Measurements from ENCODE around the gene SCNN1B. TPM values are rescaled to one million over a fixed set of nuclear protein-coding genes. Genes with fewer than 3 reads are reported as not detected.

Gene SCNN1B
- total and polyA plus RNA-seq, 2 donors (not counting 1 experiment from before 2014, with no cell fraction given), result not detected

GRCh38 chr16:23257682-23258081, 44.4 kb upstream of the SCNN1B start:
- no peak for DNase-seq (ENCODE audit: low read depth in 2 of 2)
- no peaks in the 10 kb centered on the region for H3K4me1 ChIP-seq (ENCODE audit: control insufficient read depth, extremely low read depth, insufficient read depth, low read length)
- no peaks in the 10 kb centered on the region for H3K27me3 ChIP-seq (ENCODE audit: control insufficient read depth, insufficient read depth, low read length)
- H4K20me1 ChIP-seq (ENCODE audit: control insufficient read depth, extremely low read depth, insufficient read depth, low read length), result no peaks in the 10 kb centered on the region
- no peak overlapping the region for H2AFZ ChIP-seq (ENCODE audit: low read length)
- H3K9me3 ChIP-seq (ENCODE audit: control insufficient read depth, insufficient read depth, low read depth, low read length), result no peaks in the 10 kb centered on the region
- H3K27ac ChIP-seq (ENCODE audit: insufficient read depth, low read length), result no peak overlapping the region
- no peak overlapping the region for H3K4me2 ChIP-seq (ENCODE audit: extremely low read depth, insufficient read depth, low read length)
- no peak overlapping the region for H3K4me3 ChIP-seq (replicated peaks in 1 of 4; ENCODE audit: control extremely low read depth in 1 of 4, insufficient read depth in 1 of 4, low read depth in 3 of 4, low read length in 4 of 4)
- TF ChIP-seq EZH2 (IDR thresholded peaks at IDR 0.05; ENCODE audit: low read length, missing control alignments), result no peak
- TF ChIP-seq, protein P1, sequence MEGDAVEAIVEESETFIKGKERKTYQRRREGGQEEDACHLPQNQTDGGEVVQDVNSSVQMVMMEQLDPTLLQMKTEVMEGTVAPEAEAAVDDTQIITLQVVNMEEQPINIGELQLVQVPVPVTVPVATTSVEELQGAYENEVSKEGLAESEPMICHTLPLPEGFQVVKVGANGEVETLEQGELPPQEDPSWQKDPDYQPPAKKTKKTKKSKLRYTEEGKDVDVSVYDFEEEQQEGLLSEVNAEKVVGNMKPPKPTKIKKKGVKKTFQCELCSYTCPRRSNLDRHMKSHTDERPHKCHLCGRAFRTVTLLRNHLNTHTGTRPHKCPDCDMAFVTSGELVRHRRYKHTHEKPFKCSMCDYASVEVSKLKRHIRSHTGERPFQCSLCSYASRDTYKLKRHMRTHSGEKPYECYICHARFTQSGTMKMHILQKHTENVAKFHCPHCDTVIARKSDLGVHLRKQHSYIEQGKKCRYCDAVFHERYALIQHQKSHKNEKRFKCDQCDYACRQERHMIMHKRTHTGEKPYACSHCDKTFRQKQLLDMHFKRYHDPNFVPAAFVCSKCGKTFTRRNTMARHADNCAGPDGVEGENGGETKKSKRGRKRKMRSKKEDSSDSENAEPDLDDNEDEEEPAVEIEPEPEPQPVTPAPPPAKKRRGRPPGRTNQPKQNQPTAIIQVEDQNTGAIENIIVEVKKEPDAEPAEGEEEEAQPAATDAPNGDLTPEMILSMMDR (conservative IDR thresholded peaks at IDR 0.05 in 1 of 2, IDR thresholded peaks at IDR 0.05 in 1 of 2; ENCODE audit: low read depth in 1 of 2, low read length in 2 of 2), result no peak
- H3K79me2 ChIP-seq (ENCODE audit: control insufficient read depth, insufficient read depth, low read length), result no peaks in the 10 kb centered on the region
- no peaks in the 10 kb centered on the region for H3K36me3 ChIP-seq (ENCODE audit: control insufficient read depth, insufficient read depth, low read length)
- H3K9ac ChIP-seq (ENCODE audit: insufficient read depth, low read length), result no peak overlapping the region

DNA sequence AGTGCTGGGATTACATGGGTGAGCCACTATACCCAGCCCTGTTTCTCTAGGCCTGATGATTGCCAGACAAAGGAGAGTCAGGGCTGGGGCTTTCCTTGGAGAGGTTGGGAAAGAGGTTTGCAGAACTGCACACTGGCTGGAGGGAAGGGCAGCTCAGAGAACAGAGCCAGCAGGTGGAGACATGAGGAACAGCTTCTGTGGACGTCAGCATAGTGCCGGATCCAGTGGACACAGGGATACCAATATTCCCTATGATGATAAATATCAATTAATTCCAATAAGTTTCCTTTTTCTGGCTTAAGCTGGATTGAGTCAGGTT, 43.2 kb upstream of the SCNN1B start:
- Histone ChIP-seq H3K4me2 (ENCODE audit: extremely low read depth, insufficient read depth, low read length) (no peak overlapping the region), H3K27me3 (ENCODE audit: control insufficient read depth, insufficient read depth, low read length) (no peaks in the 10 kb centered on the region), H3K79me2 (ENCODE audit: control insufficient read depth, insufficient read depth, low read length) (no peaks in the 10 kb centered on the region), H3K27ac (ENCODE audit: insufficient read depth, low read length) (no peak overlapping the region), H3K36me3 (ENCODE audit: control insufficient read depth, insufficient read depth, low read length) (no peaks in the 10 kb centered on the region), H3K9me3 (ENCODE audit: control insufficient read depth, insufficient read depth, low read depth, low read length) (no peaks in the 10 kb centered on the region), H2AFZ (ENCODE audit: low read length) (no peak overlapping the region), H4K20me1 (ENCODE audit: control insufficient read depth, extremely low read depth, insufficient read depth, low read length) (no peaks in the 10 kb centered on the region), H3K4me1 (ENCODE audit: control insufficient read depth, extremely low read depth, insufficient read depth, low read length) (no peaks in the 10 kb centered on the region), H3K9ac (ENCODE audit: insufficient read depth, low read length) (no peak overlapping the region), H3K4me3 (replicated peaks in 1 of 4; ENCODE audit: control extremely low read depth in 1 of 4, insufficient read depth in 1 of 4, low read depth in 3 of 4, low read length in 4 of 4) (no peak overlapping the region)
- TF ChIP-seq EZH2 (IDR thresholded peaks at IDR 0.05; ENCODE audit: low read length, missing control alignments), result no peak
- TF ChIP-seq, protein P1 (conservative IDR thresholded peaks at IDR 0.05 in 1 of 2, IDR thresholded peaks at IDR 0.05 in 1 of 2; ENCODE audit: low read depth in 1 of 2, low read length in 2 of 2), result no peak
- DNase-seq (ENCODE audit: low read depth in 2 of 2), result no peak

DNA sequence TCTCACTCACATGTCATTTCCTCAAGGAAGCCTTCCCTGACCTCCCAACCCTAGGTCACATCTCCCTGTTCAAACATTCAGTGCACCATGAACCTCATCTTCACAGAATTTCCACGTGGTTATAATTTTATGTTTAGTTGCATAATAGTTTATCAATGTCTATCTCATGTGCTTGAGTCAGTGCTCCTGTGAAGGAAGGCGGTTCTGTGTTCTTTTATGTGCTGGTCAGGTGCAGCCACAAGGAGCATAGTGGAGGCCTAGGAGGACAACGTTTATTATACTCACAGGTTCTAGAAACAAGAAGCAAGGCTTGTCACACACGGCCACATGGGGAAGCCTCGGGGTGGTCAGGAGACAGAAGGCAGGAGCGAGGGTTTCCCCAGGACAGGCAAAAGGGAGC, 34.5 kb upstream of the SCNN1B start:
- H3K4me2 ChIP-seq (ENCODE audit: extremely low read depth, insufficient read depth, low read length), result no peak overlapping the region
- no peak for TF ChIP-seq EZH2 (IDR thresholded peaks at IDR 0.05; ENCODE audit: low read length, missing control alignments)
- H3K9ac ChIP-seq (ENCODE audit: insufficient read depth, low read length), result no peak overlapping the region
- H3K4me3 ChIP-seq (replicated peaks in 1 of 4; ENCODE audit: control extremely low read depth in 1 of 4, insufficient read depth in 1 of 4, low read depth in 3 of 4, low read length in 4 of 4), result no peak overlapping the region
- no peaks in the 10 kb centered on the region for H3K27me3 ChIP-seq (ENCODE audit: control insufficient read depth, insufficient read depth, low read length)
- no peak overlapping the region for H2AFZ ChIP-seq (ENCODE audit: low read length)
- no peak overlapping the region for H3K27ac ChIP-seq (ENCODE audit: insufficient read depth, low read length)
- H3K79me2 ChIP-seq (ENCODE audit: control insufficient read depth, insufficient read depth, low read length), result no peaks in the 10 kb centered on the region
- no peaks in the 10 kb centered on the region for H3K4me1 ChIP-seq (ENCODE audit: control insufficient read depth, extremely low read depth, insufficient read depth, low read length)
- H3K9me3 ChIP-seq (ENCODE audit: control insufficient read depth, insufficient read depth, low read depth, low read length), result no peaks in the 10 kb centered on the region
- H4K20me1 ChIP-seq (ENCODE audit: control insufficient read depth, extremely low read depth, insufficient read depth, low read length), result no peaks in the 10 kb centered on the region
- no peak for DNase-seq (ENCODE audit: low read depth in 2 of 2)
- no peaks in the 10 kb centered on the region for H3K36me3 ChIP-seq (ENCODE audit: control insufficient read depth, insufficient read depth, low read length)
